ENCODE data around the gene CCR7. TPM values are rescaled to one million over a fixed set of nuclear protein-coding genes. Genes with fewer than 3 reads are reported as not detected.

Gene CCR7
- total and polyA plus RNA-seq, 12 donors = 0.10 to 1.7 (median 0.46) TPM; not detected in 7

DNA sequence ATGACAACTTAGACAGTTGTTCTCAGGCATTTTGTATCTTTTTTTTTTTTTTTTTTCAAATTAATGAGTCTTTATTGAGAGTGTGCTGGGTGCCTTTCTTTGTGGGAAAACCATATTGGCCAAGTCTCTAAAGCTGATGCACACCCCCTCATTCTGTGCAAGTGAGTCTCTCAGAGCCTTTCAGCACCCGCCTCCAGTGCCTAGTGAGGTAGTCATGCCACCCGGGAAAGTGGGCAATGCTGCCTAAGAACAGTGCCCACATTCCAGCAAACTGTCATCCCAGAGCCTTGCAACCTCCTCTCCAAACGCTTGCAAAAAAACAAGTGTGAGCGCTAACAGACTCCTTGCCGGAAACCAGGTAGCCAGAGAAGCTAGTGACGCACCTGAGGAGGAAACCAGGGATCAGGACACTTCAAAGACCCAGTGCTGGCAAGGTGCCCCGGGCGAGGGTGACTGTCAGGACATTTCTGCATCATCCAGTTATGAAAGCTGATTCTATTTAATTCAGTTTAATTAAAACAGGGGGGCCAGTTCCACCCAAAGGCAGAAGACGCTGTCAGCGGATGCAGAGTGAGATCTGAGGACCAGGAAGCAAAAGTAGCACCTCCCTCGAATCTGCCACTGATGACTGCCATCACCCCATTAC lies 47.5 kb upstream of the CCR7 start:
- Histone ChIP-seq H3K9me3 (no peaks in the 10 kb centered on the region), H3K4me3 (no peak overlapping the region), H3K27ac (peak overlapping the region in 1 of 10 donors; percentile 75), H3K4me1 (peaks cover 0 to 11% (median 0%) of the 10 kb centered on the region in 9 donors), H3K27me3 (peaks cover 4 to 36% (median 9%) of the 10 kb centered on the region in 7 donors), H3K36me3 (no peaks in the 10 kb centered on the region)
- DNase-seq = no peak
- TF ChIP-seq, protein P1, sequence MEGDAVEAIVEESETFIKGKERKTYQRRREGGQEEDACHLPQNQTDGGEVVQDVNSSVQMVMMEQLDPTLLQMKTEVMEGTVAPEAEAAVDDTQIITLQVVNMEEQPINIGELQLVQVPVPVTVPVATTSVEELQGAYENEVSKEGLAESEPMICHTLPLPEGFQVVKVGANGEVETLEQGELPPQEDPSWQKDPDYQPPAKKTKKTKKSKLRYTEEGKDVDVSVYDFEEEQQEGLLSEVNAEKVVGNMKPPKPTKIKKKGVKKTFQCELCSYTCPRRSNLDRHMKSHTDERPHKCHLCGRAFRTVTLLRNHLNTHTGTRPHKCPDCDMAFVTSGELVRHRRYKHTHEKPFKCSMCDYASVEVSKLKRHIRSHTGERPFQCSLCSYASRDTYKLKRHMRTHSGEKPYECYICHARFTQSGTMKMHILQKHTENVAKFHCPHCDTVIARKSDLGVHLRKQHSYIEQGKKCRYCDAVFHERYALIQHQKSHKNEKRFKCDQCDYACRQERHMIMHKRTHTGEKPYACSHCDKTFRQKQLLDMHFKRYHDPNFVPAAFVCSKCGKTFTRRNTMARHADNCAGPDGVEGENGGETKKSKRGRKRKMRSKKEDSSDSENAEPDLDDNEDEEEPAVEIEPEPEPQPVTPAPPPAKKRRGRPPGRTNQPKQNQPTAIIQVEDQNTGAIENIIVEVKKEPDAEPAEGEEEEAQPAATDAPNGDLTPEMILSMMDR (IDR thresholded peaks at IDR 0.05) = no peak
- WGBS, 2 donors = 76 to 77% methylated on average over 11 of the region's 11 CpGs
- no peak for ATAC-seq
- intact Hi-C loops (cut with DNase I) = loop anchor here in 2 of 10 donors (10.0 kb wide), 2 partner anchors 182 to 1052 kb away; partner anchors contain the start of gene KRT28 (in 1 of the 2)

DNA sequence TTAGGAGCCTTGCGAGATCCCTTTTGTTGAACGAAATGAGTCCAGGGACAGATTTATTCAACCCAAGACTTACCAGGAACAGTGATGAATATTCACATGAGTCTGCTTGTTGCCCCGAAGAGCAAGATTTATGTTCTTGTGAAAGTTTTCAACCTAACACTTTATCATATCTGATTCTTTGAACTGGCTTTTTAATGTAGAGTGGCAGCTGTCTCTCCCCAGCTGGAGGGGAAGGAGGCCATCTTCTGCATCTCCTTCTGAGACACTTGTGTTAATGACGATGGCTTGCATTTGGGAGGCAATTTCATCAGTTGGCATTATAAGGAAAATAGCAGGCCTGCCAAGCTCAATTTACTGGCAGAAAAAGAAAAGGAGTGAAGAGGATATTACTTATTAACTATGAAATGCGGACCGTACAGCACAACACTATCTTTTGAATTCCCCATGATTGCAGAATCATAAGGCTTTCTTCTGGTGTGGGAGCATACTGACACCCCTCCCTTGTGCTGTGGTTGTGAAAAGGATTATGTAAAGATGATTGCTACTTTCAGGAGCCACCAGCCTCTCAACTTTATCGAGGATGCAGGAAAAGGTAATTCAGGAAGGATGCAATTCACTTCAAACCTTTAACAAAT lies 46.7 kb upstream of the CCR7 start:
- intact Hi-C loops (cut with DNase I) = loop anchor here in 2 of 10 donors (10.0 kb wide), 2 partner anchors 183 to 1053 kb away; partner anchors contain the start of gene KRT28 (in 1 of the 2)
- 76 to 77% methylated on average over 7 of the region's 7 CpGs for WGBS, 2 donors

DNA sequence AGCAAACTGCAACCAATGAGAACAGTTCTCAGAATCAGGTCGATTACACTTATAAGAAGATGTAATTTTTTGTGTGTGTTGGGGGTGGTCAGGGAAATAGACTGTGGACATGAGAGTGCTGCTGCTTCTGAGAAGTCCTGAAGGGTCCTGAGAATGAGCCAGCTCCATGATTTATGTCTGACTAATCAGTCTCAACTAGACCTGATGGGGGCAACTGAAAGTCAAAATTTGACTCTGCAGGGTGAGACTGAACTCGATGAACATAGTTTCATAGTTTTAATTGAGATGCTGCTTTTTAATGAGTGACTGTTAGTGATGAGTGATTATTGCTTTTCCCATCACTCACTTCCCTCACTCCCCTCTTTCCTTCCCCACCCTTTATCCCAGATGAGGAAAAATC lies 45.1 kb upstream of the CCR7 start:
- TF ChIP-seq, protein P1 (IDR thresholded peaks at IDR 0.05) = no peak
- DNase-seq = no peak
- intact Hi-C loops (cut with DNase I) = loop anchor here in 2 of 10 donors (10.0 kb wide), 2 partner anchors 184 to 1054 kb away; partner anchors contain the start of gene KRT28 (in 1 of the 2)
- Histone ChIP-seq H3K4me1 (peaks cover 0 to 5% (median 0%) of the 10 kb centered on the region in 9 donors), H3K27ac (no peak overlapping the region), H3K36me3 (no peaks in the 10 kb centered on the region), H3K4me3 (no peak overlapping the region), H3K9me3 (no peaks in the 10 kb centered on the region), H3K27me3 (peaks cover 0 to 16% (median 8%) of the 10 kb centered on the region in 7 donors)
- ATAC-seq = no peak
- 77 to 92% methylated on average over 2 of the region's 2 CpGs for WGBS, 2 donors

More for the DNA sequence above, 46.7 kb upstream of the CCR7 start:
- Histone ChIP-seq H3K9me3 (no peaks in the 10 kb centered on the region), H3K4me1 (peaks cover 0 to 11% (median 0%) of the 10 kb centered on the region in 9 donors), H3K36me3 (no peaks in the 10 kb centered on the region), H3K27me3 (peaks cover 4 to 30% (median 9%) of the 10 kb centered on the region in 7 donors), H3K27ac (no peak overlapping the region), H3K4me3 (no peak overlapping the region)
- TF ChIP-seq, protein P1 (IDR thresholded peaks at IDR 0.05) = no peak
- DNase-seq (no peak), ATAC-seq (no peak)

DNA sequence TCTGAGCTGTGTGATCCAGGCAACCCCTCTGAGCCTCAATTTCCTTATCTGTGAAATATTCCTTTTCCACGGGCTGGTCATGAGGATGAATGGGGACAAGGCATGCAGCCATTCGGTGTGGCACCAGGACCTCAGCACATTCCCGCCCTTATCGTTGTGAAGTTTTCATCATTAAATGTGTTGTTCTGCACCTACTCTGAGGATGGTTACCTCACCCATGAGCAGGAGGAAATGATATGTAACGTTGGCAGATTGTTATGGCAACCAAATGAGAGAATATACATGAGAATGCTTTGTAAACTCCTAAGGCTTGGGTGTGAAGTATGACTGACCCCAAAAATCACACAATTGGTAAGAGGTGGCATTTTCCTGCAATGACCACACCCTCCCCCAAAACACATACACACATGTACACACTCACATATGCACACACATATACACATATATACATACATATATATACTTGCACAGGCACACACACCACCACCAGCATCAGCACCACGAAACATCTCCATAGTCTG lies 42.8 kb upstream of the CCR7 start:
- Histone ChIP-seq H3K9me3 (no peaks in the 10 kb centered on the region), H3K4me3 (no peak overlapping the region), H3K27me3 (peaks cover 0 to 3% (median 0%) of the 10 kb centered on the region in 7 donors), H3K27ac (peak overlapping the region in 1 of 10 donors; percentile 49), H3K36me3 (no peaks in the 10 kb centered on the region), H3K4me1 (peaks cover 0 to 5% (median 0%) of the 10 kb centered on the region in 9 donors)
- DNase-seq = no peak
- TF ChIP-seq, protein P1 (IDR thresholded peaks at IDR 0.05) = no peak
- intact Hi-C loops (cut with DNase I) = no loop called here
- 72 to 81% methylated on average over 6 of the region's 6 CpGs for WGBS, 2 donors
- ATAC-seq = no peak

Measured in heart right ventricle (tissue), 16 donors.